Trophoblast cell (in vitro differentiated cells and primary cell): ENCODE results near the gene CYP46A1.

Experiments
- DNase-seq, 2 donors: peaks; one replicate each; pipeline ENCODE4 v3.0.0-alpha.2; 2016
- H2AFZ ChIP-seq: 2 replicates; pipeline ENCODE4 v1.6.1; 2013; ENCODE audit warnings: low read length, moderate library complexity, mild to moderate bottlenecking; ENCODE audit not compliant: insufficient read depth, poor library complexity
- H2AK5ac ChIP-seq: 2 replicates; pipeline ENCODE4 v1.6.1; 2013; ENCODE audit warnings: mild to moderate bottlenecking, low read length
- H2BK120ac ChIP-seq: 2 replicates; pipeline ENCODE4 v1.6.1; 2013; ENCODE audit warnings: low read length, mild to moderate bottlenecking, moderate library complexity; ENCODE audit not compliant: insufficient read depth, poor library complexity
- H2BK12ac ChIP-seq: 2 replicates; pipeline ENCODE4 v1.6.1; 2013; ENCODE audit warnings: mild to moderate bottlenecking, low read length, moderate library complexity
- H2BK5ac ChIP-seq: 2 replicates; pipeline ENCODE4 v1.6.1; 2013; ENCODE audit warnings: low read length, low read depth, moderate library complexity, mild to moderate bottlenecking; ENCODE audit not compliant: poor library complexity
- H3K14ac ChIP-seq: 2 replicates; pipeline ENCODE4 v1.6.1; 2013; ENCODE audit warnings: mild to moderate bottlenecking, low read length
- H3K18ac ChIP-seq: 2 replicates; pipeline ENCODE4 v1.6.1; 2013; ENCODE audit warnings: mild to moderate bottlenecking, low read length
- H3K23ac ChIP-seq: 2 replicates; pipeline ENCODE4 v1.6.1; 2013; ENCODE audit warnings: low read length
- H3K27ac ChIP-seq: 2 replicates; pipeline ENCODE4 v1.5.1; 2013; ENCODE audit warnings: low read depth, mild to moderate bottlenecking, inconsistent platforms, low read length, moderate library complexity
- H3K27me3 ChIP-seq: 2 replicates; pipeline ENCODE4 v1.6.1; 2013; ENCODE audit warnings: inconsistent platforms, mild to moderate bottlenecking, low read length, moderate library complexity; ENCODE audit not compliant: insufficient read depth
- H3K36me3 ChIP-seq, 2 experiments: 1 replicate in 1 of 2; 2 replicates in 1 of 2; pipeline ENCODE4 v1.6.1; 2013; ENCODE audit warnings: low read length in 2 of 2, mild to moderate bottlenecking in 2 of 2, moderate library complexity in 1 of 2; ENCODE audit not compliant: insufficient read depth in 2 of 2, control insufficient read depth in 1 of 2
- H3K4ac ChIP-seq: 2 replicates; pipeline ENCODE4 v1.6.1; 2013; ENCODE audit warnings: low read depth, mild to moderate bottlenecking, low read length, moderate library complexity
- H3K4me1 ChIP-seq, 2 experiments: 1 replicate in 1 of 2; 2 replicates in 1 of 2; pipeline ENCODE4 v1.6.1; 2013; ENCODE audit warnings: low read length in 2 of 2, mild to moderate bottlenecking in 2 of 2, moderate library complexity in 1 of 2; ENCODE audit not compliant: insufficient read depth in 2 of 2, control insufficient read depth in 1 of 2
- H3K4me2 ChIP-seq: 2 replicates; pipeline ENCODE4 v1.6.1; 2013; ENCODE audit warnings: inconsistent platforms, mild to moderate bottlenecking, low read length, moderate library complexity
- H3K4me3 ChIP-seq: 2 replicates; pipeline ENCODE4 v1.5.1; 2013; ENCODE audit warnings: mild to moderate bottlenecking, low read depth, low read length, inconsistent platforms
- H3K79me1 ChIP-seq: one replicate; pipeline ENCODE4 v1.6.1; 2013; ENCODE audit warnings: low read length
- H3K79me2 ChIP-seq: 2 replicates; pipeline ENCODE4 v1.6.1; 2013; ENCODE audit warnings: low read length, mild to moderate bottlenecking; ENCODE audit not compliant: control insufficient read depth, insufficient read depth, poor library complexity
- H3K9ac ChIP-seq: 2 replicates; pipeline ENCODE4 v1.6.1; 2013; ENCODE audit warnings: mild to moderate bottlenecking, low read length
- H3K9me3 ChIP-seq: 2 replicates; pipeline ENCODE4 v1.6.1; 2013; ENCODE audit warnings: low read depth, mild to moderate bottlenecking, control low read depth, inconsistent platforms, low read length; ENCODE audit not compliant: insufficient read depth
- H4K12ac ChIP-seq: 2 replicates; pipeline ENCODE4 v1.6.1; 2013; ENCODE audit warnings: low read depth, mild to moderate bottlenecking, low read length, moderate library complexity
- H4K8ac ChIP-seq: 2 replicates; pipeline ENCODE4 v1.6.1; 2013; ENCODE audit warnings: low read depth, mild to moderate bottlenecking, low read length, moderate library complexity
- H4K91ac ChIP-seq: one replicate; pipeline ENCODE4 v1.6.1; 2013; ENCODE audit warnings: low read depth, mild to moderate bottlenecking, low read length, moderate library complexity
- WGBS: extraction: QIAGEN DNeasy Blood & Tissue Kit; methylation state at CpG from one replicate; pipeline ENCODE4 v1.1.7; 2013; ENCODE audit warnings: missing lambda C conversion rate; ENCODE audit not compliant: insufficient read length, insufficient coverage; ENCODE audit errors: extremely low coverage; 5-methylcytosine and 5-hydroxymethylcytosine counted together

Gene CYP46A1

DNA sequence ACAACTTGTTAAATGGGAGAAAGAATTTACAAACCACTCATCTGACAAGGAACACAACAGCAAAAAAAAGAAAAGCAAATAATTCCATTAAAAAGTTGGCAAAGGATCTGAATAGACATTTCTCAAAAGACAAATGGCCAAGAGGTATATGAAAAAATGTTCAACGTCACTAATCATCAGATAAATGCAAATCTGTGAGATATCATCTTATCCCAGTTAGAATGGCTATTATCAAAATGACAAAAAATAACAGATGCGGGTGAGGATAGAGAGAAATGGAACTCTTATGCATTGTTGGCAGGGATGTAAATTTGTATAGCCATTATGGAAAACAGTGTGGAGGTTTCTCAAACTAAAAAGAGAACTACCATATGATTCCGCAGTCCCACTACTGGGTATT is 29.9 kb downstream of the CYP46A1 start:
- Histone ChIP-seq H3K36me3 (no peaks in the 10 kb centered on the region), H4K91ac (no peak overlapping the region), H2BK5ac (no peak overlapping the region), H2AFZ (no peak overlapping the region), H2AK5ac (no peak overlapping the region), H3K9me3 (peaks cover 2% of the 10 kb centered on the region), H2BK120ac (no peak overlapping the region), H3K4me3 (no peak overlapping the region), H3K27me3 (no peaks in the 10 kb centered on the region), H3K4ac (no peak overlapping the region), H3K27ac (no peak overlapping the region), H4K8ac (no peak overlapping the region), H2BK12ac (no peak overlapping the region), H4K12ac (no peak overlapping the region), H3K79me2 (no peaks in the 10 kb centered on the region), H3K23ac (no peak overlapping the region), H3K14ac (no peak overlapping the region), H3K18ac (no peak overlapping the region), H3K4me1 (no peaks in the 10 kb centered on the region), H3K79me1 (no peaks in the 10 kb centered on the region), H3K4me2 (no peak overlapping the region), H3K9ac (no peak overlapping the region)
- no CpG with 5 or more reads among the region's 3 CpGs for WGBS
- no peak for DNase-seq

GRCh38 chr14:99715266-99716000 is 31.3 kb downstream of the CYP46A1 start:
- H2BK5ac ChIP-seq: no peak overlapping the region
- no peak overlapping the region for H2BK120ac ChIP-seq
- H3K9ac ChIP-seq: no peak overlapping the region
- no peak overlapping the region for H3K23ac ChIP-seq
- H3K9me3 ChIP-seq: peaks cover 2% of the 10 kb centered on the region
- H3K27ac ChIP-seq: no peak overlapping the region
- H2AFZ ChIP-seq: no peak overlapping the region
- H3K4ac ChIP-seq: no peak overlapping the region
- no peak overlapping the region for H3K4me2 ChIP-seq
- no peaks in the 10 kb centered on the region for H3K27me3 ChIP-seq
- no peaks in the 10 kb centered on the region for H3K79me1 ChIP-seq
- H4K8ac ChIP-seq: no peak overlapping the region
- H3K14ac ChIP-seq: no peak overlapping the region
- H3K18ac ChIP-seq: no peak overlapping the region
- H2AK5ac ChIP-seq: no peak overlapping the region
- no peaks in the 10 kb centered on the region for H3K36me3 ChIP-seq
- H3K4me3 ChIP-seq: no peak overlapping the region
- H2BK12ac ChIP-seq: no peak overlapping the region
- no peaks in the 10 kb centered on the region for H3K4me1 ChIP-seq
- whole genome bisulfite sequencing: no CpG with 5 or more reads among the region's 24 CpGs
- no peak overlapping the region for H4K91ac ChIP-seq
- H4K12ac ChIP-seq: no peak overlapping the region
- no peaks in the 10 kb centered on the region for H3K79me2 ChIP-seq
- DNase-seq: no peak

- no peaks in the 10 kb centered on the region for H3K36me3 ChIP-seq
- no peak overlapping the region for H3K4me3 ChIP-seq
- H3K14ac ChIP-seq: no peak overlapping the region
- H4K91ac ChIP-seq: no peak overlapping the region
- H3K4me2 ChIP-seq: no peak overlapping the region
- H4K12ac ChIP-seq: no peak overlapping the region
- H4K8ac ChIP-seq: no peak overlapping the region
- H3K9ac ChIP-seq: no peak overlapping the region
- no peak for DNase-seq
- H2BK120ac ChIP-seq: no peak overlapping the region
- no peak overlapping the region for H2BK12ac ChIP-seq
- no peak overlapping the region for H3K23ac ChIP-seq
- no peaks in the 10 kb centered on the region for H3K4me1 ChIP-seq
- no peak overlapping the region for H3K18ac ChIP-seq
- no peak overlapping the region for H3K27ac ChIP-seq
- no peak overlapping the region for H2AK5ac ChIP-seq
- no CpG with 5 or more reads among the region's 10 CpGs for WGBS
- H3K4ac ChIP-seq: no peak overlapping the region
- H2AFZ ChIP-seq: no peak overlapping the region
- no peaks in the 10 kb centered on the region for H3K27me3 ChIP-seq
- peaks cover 2% of the 10 kb centered on the region for H3K9me3 ChIP-seq
- H3K79me1 ChIP-seq: no peaks in the 10 kb centered on the region
- H2BK5ac ChIP-seq: no peak overlapping the region
- no peaks in the 10 kb centered on the region for H3K79me2 ChIP-seq
Observed at GRCh38 chr14:99716091-99716849, 32.2 kb downstream of the CYP46A1 start.

DNA sequence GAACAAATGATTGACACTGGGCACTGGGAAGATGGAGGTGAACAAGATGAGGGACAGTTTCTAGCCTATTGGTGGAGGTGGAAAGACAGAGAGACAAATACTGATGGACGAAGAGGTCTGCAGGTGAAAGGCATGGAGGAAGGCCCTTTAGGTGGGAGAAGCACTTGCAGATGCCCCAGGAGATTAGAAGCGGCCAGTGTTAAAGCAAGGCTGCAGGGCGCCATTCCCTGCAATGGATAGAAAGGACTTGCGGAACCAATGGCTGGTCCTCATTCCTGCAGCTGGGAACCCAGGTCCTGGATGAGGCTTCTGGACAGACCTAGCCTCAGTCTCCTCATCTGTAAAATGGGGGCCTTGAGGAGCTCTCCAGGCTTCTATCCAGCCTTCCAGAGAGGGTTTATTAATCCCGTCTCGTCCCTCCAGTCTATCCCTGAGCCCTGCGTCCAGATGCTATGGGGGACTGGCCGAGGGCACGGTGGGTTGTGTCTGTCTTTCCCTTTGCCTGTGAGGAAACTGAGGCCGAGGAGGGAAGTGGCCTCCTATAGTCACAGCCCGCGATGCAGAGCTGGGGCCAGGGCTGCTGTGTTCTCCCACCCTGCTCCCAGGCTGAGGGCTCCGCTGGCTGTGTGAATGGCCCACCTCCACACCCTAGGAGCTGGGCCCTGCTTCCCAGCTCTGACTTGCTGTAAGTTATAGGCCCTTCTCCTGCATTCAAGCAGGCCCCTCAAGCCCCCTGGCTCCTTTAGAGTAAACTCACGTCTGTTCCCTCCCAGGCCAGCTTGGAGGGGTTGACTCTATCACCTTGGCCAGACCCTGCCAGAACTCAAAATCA is 33.0 kb downstream of the CYP46A1 start:
- Histone ChIP-seq H2BK5ac (no peak overlapping the region), H2BK120ac (no peak overlapping the region), H3K79me1 (no peaks in the 10 kb centered on the region), H2AK5ac (no peak overlapping the region), H3K4me2 (no peak overlapping the region), H3K27ac (no peak overlapping the region), H4K91ac (no peak overlapping the region), H2BK12ac (no peak overlapping the region), H3K14ac (no peak overlapping the region), H3K4me1 (no peaks in the 10 kb centered on the region), H4K12ac (no peak overlapping the region), H3K79me2 (no peaks in the 10 kb centered on the region), H3K23ac (no peak overlapping the region), H3K4me3 (peak overlapping the region; percentile 21), H4K8ac (no peak overlapping the region), H3K9me3 (peaks cover 2% of the 10 kb centered on the region), H3K18ac (no peak overlapping the region), H3K36me3 (no peaks in the 10 kb centered on the region), H3K4ac (no peak overlapping the region), H3K9ac (no peak overlapping the region), H3K27me3 (no peaks in the 10 kb centered on the region), H2AFZ (no peak overlapping the region)
- WGBS: no CpG with 5 or more reads among the region's 14 CpGs
- no peak for DNase-seq
